Testis (tissue), 3 donors: ENCODE data around the gene SARS1. TPM values are rescaled to one million over a fixed set of nuclear protein-coding genes. Genes with fewer than 3 reads are reported as not detected.

Experiments used
- DNase-seq: peaks from one replicate; pipeline ENCODE4 v3.0.0-alpha.2; 2019
- H3K27ac ChIP-seq, 2 donors: fragments of 200-600 bp; sonication (generic); one replicate each; pipeline ENCODE4 v1.5.1; 2019
- H3K27me3 ChIP-seq: fragments of 200-600 bp; sonication (generic); one replicate; pipeline ENCODE4 v1.5.1; 2019
- H3K36me3 ChIP-seq: fragments of 200-600 bp; sonication (generic); one replicate; pipeline ENCODE4 v1.5.1; 2017; ENCODE audit warnings: low read depth; ENCODE audit errors: missing control alignments
- H3K4me1 ChIP-seq: fragments of 200-600 bp; sonication (generic); one replicate; pipeline ENCODE4 v1.5.1; 2019
- H3K4me3 ChIP-seq, 2 donors: fragments of 200-600 bp; sonication (generic); one replicate each; pipeline ENCODE4 v1.5.1; 2017 to 2019
- H3K9me3 ChIP-seq: fragments of 200-600 bp; sonication (generic); one replicate; pipeline ENCODE4 v1.5.1; 2017
- POLR2A ChIP-seq: fragments of 450-650 bp; IDR thresholded peaks from one replicate; pipeline ENCODE4 v1.6.1; 2017; ENCODE audit warnings: antibody characterized with exemption, mild to moderate bottlenecking, moderate library complexity
- whole genome bisulfite sequencing, 2 donors: methylation state at CpG; one replicate each; pipeline ENCODE4 v1.1.5; 2018; 5-methylcytosine and 5-hydroxymethylcytosine counted together
- intact Hi-C: fragments of 100-400 bp; cut with DNase I; formaldehyde crosslinking; loops from one replicate; pipeline ENCODE4 v1.15.1; 2023; ENCODE audit warnings: low total_unique reads
- polyA plus RNA-seq: library from polyadenylated mRNA; stranded (reverse); fragments of 350-450 nt; fragmentation: Illumina TruSeq; extraction: RNeasy Lipid Tissue Mini Kit (QIAGEN cat#74804); gene quantifications from one replicate; pipeline ENCODE4 v1.2.3, GENCODE V29; 2014; ENCODE audit warnings: low read depth, low replicate concordance; ENCODE audit not compliant: insufficient read depth
- total RNA-seq, 2 donors: library from RNA; depleted of rRNA; stranded (reverse); fragments of >200 nt; gene quantifications; one replicate each; pipeline ENCODE4 v1.2.3, GENCODE V29; 2016
- TF ChIP-seq, protein P1 (sequence below), 3 experiments: fragments of 450-650 bp in 2 of 3; fragments of 200-600 bp in 1 of 3; sonication (generic) in 1 of 3; IDR thresholded peaks; one replicate each; pipeline ENCODE4 v1.5.1; 2016 to 2019; ENCODE audit warnings: antibody characterized with exemption in 3 of 3, mild to moderate bottlenecking in 2 of 3, moderate library complexity in 1 of 3

SARS1 gene
- total and polyA plus RNA-seq, 3 donors from 2014 or later, result 112 to 149 (median 132) TPM

DNA sequence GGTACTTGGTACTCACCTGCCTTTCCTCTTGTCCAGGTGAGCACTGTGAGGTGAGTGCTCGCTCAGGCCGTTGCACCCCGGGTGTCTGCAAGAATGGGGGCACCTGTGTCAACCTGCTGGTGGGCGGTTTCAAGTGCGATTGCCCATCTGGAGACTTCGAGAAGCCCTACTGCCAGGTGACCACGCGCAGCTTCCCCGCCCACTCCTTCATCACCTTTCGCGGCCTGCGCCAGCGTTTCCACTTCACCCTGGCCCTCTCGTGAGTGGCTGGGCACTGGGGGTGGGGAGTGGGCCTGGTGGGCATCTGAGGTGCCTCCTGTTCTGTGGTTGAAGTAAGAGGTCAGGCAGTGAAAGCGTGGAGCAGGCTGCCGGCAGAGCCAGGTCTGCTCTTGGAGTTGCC lies 47.3 kb downstream of the SARS1 start:
- intact Hi-C loops, result loop anchor here (5.0 kb wide), 1 partner anchor 141 kb away; no protein-coding TSS in a partner anchor

DNA sequence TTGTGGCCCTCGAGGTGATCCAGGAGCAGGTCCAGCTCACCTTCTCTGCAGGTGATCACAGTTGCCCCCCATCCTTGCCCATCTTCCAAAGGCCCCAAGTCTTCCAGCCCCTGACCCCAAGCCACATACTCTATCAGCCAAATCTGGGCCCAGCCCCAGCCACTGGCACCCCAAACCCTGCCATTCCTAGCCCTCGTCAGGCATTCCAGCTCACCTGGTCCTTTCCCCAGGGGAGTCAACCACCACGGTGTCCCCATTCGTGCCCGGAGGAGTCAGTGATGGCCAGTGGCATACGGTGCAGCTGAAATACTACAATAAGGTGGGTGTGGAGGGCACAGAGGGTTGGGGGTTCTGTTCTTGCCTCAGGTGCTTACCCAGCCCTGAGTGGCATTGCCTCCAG lies 47.9 kb downstream of the SARS1 start:
- Histone ChIP-seq H3K4me3 (no peak overlapping the region), H3K27ac (no peak overlapping the region), H3K36me3 (no peaks in the 10 kb centered on the region), H3K27me3 (no peaks in the 10 kb centered on the region), H3K9me3 (no peaks in the 10 kb centered on the region), H3K4me1 (peaks cover 16% of the 10 kb centered on the region)
- 85 to 87% methylated on average over 6 of the region's 6 CpGs for WGBS, 2 donors
- intact Hi-C loops, result loop anchor here (5.0 kb wide), 1 partner anchor 141 kb away; no protein-coding TSS in a partner anchor
- DNase-seq, result no peak
- TF ChIP-seq POLR2A, result no peak
- TF ChIP-seq, protein P1, sequence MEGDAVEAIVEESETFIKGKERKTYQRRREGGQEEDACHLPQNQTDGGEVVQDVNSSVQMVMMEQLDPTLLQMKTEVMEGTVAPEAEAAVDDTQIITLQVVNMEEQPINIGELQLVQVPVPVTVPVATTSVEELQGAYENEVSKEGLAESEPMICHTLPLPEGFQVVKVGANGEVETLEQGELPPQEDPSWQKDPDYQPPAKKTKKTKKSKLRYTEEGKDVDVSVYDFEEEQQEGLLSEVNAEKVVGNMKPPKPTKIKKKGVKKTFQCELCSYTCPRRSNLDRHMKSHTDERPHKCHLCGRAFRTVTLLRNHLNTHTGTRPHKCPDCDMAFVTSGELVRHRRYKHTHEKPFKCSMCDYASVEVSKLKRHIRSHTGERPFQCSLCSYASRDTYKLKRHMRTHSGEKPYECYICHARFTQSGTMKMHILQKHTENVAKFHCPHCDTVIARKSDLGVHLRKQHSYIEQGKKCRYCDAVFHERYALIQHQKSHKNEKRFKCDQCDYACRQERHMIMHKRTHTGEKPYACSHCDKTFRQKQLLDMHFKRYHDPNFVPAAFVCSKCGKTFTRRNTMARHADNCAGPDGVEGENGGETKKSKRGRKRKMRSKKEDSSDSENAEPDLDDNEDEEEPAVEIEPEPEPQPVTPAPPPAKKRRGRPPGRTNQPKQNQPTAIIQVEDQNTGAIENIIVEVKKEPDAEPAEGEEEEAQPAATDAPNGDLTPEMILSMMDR (IDR thresholded peaks at IDR 0.05), result no peak

More for the DNA sequence above, 47.3 kb downstream of the SARS1 start:
- Histone ChIP-seq H3K27ac (no peak overlapping the region), H3K27me3 (no peaks in the 10 kb centered on the region), H3K36me3 (no peaks in the 10 kb centered on the region), H3K4me1 (peaks cover 18% of the 10 kb centered on the region), H3K9me3 (no peaks in the 10 kb centered on the region), H3K4me3 (no peak overlapping the region)
- 95 to 100% methylated on average over 4 to 16 of the region's 16 CpGs for WGBS, 2 donors
- DNase-seq, result no peak
- TF ChIP-seq, protein P1 (IDR thresholded peaks at IDR 0.05), result no peak
- TF ChIP-seq POLR2A, result no peak

DNA sequence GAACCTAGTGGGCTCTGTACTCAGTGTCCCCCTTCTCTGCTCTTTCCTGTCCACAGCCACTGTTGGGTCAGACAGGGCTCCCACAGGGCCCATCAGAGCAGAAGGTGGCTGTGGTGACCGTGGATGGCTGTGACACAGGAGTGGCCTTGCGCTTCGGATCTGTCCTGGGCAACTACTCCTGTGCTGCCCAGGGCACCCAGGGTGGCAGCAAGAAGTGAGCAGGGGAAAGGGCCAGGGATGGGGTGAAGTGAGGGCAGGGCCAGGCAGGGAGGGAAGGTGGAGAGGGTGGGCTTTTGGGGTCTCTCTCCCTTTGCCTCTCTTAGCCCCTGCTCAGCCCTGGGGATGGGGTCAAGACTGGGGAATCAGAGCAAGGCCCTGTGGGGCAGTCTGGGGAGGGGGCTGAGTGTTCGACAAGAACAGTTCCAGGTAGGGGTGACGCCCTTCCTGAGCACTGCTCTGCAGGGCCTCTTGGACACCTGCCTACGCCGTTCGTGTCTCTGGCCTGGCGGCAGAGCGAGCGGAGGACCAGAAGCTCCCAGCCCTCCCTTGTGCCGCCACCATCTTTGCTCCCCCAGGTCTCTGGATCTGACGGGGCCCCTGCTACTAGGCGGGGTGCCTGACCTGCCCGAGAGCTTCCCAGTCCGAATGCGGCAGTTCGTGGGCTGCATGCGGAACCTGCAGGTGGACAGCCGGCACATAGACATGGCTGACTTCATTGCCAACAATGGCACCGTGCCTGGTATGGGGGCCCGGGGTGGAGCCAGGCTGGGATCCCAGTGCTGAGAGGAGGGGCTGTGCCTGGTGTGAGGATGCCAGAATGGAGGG lies 48.7 kb downstream of the SARS1 start:
- no peak overlapping the region for H3K27ac ChIP-seq
- no peak for DNase-seq
- 85 to 88% methylated on average over 19 to 20 of the region's 22 CpGs for WGBS, 2 donors
- H3K4me3 ChIP-seq, result no peak overlapping the region
- no peaks in the 10 kb centered on the region for H3K9me3 ChIP-seq
- intact Hi-C loops, result loop anchor here (5.0 kb wide), 1 partner anchor 140 kb away; no protein-coding TSS in a partner anchor
- TF ChIP-seq, protein P1 (IDR thresholded peaks at IDR 0.05), result no peak
- no peak for TF ChIP-seq POLR2A
- no peaks in the 10 kb centered on the region for H3K27me3 ChIP-seq
- H3K36me3 ChIP-seq, result no peaks in the 10 kb centered on the region
- H3K4me1 ChIP-seq, result peaks cover 16% of the 10 kb centered on the region

DNA sequence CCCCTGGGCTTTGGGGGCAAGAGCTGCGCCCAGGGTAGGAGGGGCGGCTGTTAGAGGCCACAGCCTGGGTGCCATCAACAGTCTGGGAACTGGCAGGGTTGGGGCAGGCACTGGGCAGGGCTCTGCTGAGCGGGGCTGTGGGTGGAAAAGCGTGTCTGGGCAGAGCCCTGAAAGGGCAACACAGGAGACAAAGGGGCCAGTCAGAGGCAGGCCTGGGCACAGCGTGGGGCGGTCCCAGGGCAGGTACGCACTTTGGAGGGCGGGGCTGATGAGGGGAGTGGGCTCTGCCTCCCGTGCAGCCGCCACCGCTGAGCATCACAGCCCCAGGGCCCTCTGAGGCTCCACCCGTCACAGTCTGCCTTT lies 49.5 kb downstream of the SARS1 start:
- no peak overlapping the region for H3K27ac ChIP-seq
- H3K4me1 ChIP-seq, result peaks cover 16% of the 10 kb centered on the region
- DNase-seq, result no peak
- H3K4me3 ChIP-seq, result no peak overlapping the region
- no peaks in the 10 kb centered on the region for H3K27me3 ChIP-seq
- no peaks in the 10 kb centered on the region for H3K36me3 ChIP-seq
- no peaks in the 10 kb centered on the region for H3K9me3 ChIP-seq
- intact Hi-C loops, result loop anchor here (5.0 kb wide), 1 partner anchor 139 kb away; no protein-coding TSS in a partner anchor
- 97% methylated on average over 9 of the region's 12 CpGs; no CpG with 5 or more reads in 1 of the 2 donors for WGBS, 2 donors
- TF ChIP-seq, protein P1 (IDR thresholded peaks at IDR 0.05), result no peak
- no peak for TF ChIP-seq POLR2A
